RWPE1 (cell line): Measurements from ENCODE around the gene ZNF615.
"Not testable (repeated sequence)": the region's sequence is repeated elsewhere in the genome, so short reads cannot be mapped to it uniquely, and the experiment has no call there.

ENCODE experiments used
- CTCF ChIA-PET: fragments of 350-600 bp; sonication (Branson Sonifier 250); formaldehyde crosslinking; extraction: SDS; loops from one replicate; lab custom pipeline; 2021; lab: Yijun Ruan, JAX
- POLR2A ChIA-PET: fragments of 400-600 bp; formaldehyde crosslinking; extraction: SDS; loops from one replicate; lab custom pipeline; 2020; ENCODE audit warnings: antibody characterized with exemption; ENCODE audit not compliant: low non-redundant PET; lab: Yijun Ruan, JAX
- DNase-seq: peaks from one replicate; pipeline ENCODE4 v3.0.0; 2012; ENCODE audit warnings: low spot score
- H3K27ac ChIP-seq: fragments of 450-650 bp; 2 replicates; pipeline ENCODE4 v1.5.1; 2017
- TF ChIP-seq, protein P1 (sequence below): fragments of 450-650 bp; conservative IDR thresholded peaks from 2 replicates; pipeline ENCODE4 v1.5.1; 2017; ENCODE audit warnings: low read depth, mild to moderate bottlenecking

Gene ZNF615

DNA sequence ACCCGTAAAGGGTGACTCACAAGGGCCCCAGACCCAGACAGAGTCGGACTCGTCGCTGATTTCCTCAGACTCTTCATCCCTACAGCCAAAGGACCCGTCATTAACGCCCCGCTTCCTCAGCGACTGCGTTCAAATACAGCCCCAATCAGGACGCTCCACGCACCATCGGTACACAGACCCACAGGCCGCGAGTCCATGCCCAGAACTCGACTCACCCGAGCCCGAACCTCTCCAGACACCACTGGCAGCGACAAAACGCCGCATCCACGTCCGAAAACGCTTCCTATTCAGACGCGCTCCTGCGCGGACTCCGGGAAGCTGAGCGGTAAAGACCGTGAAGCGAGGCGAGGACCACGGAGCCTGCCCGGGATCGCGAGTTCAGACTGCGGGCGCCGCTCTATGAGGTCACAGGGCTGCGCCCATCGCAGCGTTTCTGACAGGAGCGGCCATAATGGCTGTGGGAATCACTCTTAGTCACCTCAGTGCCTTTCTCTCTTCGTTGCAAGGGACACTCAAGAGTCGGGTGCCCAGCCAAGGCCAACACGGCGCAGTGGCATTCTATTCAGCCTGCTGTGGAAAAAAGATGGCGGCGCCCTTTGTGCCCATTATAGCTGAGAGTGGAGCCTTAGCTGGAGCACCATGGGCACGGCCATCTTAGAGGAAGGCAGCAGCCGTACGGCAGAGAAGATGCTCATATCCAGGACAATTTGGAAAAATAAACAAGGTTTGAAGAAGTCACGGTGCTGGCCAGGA is 20.2 kb upstream of the ZNF615 start, which contains the start of gene ZNF614:
ZNF614 (minus strand) TSS at position 353 of the 753 bp plus-strand sequence. CDS start 2,634 bp downstream, outside the sequence.
- ChIA-PET CTCF (no interaction called here), POLR2A (interaction anchor here (0.6 kb wide), 1 partner anchor 1709 kb away, joined by 6 read pairs; no protein-coding TSS in a partner anchor)
- TF ChIP-seq, protein P1, sequence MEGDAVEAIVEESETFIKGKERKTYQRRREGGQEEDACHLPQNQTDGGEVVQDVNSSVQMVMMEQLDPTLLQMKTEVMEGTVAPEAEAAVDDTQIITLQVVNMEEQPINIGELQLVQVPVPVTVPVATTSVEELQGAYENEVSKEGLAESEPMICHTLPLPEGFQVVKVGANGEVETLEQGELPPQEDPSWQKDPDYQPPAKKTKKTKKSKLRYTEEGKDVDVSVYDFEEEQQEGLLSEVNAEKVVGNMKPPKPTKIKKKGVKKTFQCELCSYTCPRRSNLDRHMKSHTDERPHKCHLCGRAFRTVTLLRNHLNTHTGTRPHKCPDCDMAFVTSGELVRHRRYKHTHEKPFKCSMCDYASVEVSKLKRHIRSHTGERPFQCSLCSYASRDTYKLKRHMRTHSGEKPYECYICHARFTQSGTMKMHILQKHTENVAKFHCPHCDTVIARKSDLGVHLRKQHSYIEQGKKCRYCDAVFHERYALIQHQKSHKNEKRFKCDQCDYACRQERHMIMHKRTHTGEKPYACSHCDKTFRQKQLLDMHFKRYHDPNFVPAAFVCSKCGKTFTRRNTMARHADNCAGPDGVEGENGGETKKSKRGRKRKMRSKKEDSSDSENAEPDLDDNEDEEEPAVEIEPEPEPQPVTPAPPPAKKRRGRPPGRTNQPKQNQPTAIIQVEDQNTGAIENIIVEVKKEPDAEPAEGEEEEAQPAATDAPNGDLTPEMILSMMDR, result no peak
- DNase-seq, result peak; percentile 82
- H3K27ac ChIP-seq, result peak within 1 kb of the TSS; percentile 89

DNA sequence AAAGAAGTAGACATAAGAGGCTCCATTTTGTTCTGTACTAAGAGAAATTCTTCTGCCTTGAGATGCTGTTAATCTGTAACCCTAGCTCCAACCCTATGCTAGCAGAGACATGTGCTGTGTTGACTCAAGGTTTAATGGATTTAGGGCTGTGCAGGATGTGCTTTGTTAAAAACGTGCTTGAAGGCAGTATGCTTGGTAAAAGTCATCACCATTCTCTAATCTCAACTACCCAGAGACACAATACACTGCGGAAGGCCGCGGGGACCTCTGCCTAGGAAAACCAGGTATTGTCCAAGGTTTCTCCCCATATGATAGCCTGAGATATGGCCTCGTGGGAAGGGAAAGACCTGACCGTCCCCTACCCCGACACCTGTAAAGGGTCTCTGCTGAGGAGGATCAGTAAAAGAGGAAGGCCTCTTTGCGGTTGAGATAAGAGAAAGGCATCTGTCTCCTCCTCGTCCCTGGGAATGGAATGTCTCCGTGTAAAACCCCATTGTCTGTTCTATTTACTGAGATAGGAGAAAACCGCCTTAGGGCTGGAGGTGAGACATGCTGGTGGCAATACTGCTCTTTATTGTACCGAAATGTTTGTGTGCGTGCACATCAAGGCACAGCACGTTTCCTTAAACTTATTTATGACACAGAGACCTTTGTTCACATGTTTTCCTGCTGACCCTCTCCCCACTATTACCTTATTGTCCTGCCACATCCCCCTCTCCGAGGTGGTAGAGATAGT is 18.4 kb upstream of the ZNF615 start:
- POLR2A ChIA-PET, result interaction anchor here (0.5 kb wide), 1 partner anchor 626 kb away, joined by 3 read pairs; no protein-coding TSS in a partner anchor
- CTCF ChIA-PET, DNase-seq, H3K27ac ChIP-seq: not testable (repeated sequence)

DNA sequence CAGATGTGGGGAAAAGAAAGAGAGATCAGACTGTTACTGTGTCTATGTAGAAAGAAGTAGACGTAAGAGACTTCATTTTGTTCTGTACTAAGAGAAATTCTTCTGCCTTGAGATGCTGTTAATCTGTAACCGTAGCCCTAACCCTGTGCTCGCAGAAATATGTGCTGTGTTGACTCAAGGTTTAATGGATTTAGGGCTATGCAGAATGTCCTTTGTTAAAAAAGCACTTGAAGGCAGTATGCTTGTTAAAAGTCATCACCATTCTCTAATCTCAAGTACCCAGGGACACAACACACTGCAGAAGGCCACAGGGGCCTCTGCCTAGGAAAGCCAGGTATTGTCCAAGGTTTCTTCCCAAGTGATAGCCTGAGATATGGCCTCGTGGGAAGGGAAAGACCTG is 16.5 kb upstream of the ZNF615 start:
- CTCF ChIA-PET, DNase-seq: not testable (repeated sequence)

DNA sequence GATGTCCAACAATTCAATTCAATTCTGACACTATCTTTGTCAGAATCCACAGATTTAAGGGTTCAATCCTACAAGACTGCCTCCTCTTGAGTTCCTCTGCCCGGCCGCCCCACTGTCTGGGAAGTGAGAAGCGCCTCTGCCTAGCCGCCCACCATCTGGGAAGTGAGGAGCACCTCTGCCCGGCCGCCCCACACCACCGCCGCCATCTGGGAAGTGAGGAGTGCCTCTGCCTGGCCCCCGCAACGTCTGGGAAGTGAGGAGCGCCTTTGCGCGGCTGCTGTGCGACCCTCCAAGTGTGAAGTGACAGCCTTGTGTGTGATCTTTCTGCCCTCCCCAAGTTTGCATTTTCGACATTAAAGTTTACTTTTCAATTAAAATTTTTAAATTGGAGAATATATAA is 14.2 kb upstream of the ZNF615 start:
- POLR2A ChIA-PET, result no interaction called here
- no peak overlapping the region for H3K27ac ChIP-seq
- DNase-seq, result no peak
- TF ChIP-seq, protein P1, result no peak
- CTCF ChIA-PET, result no interaction called here

More for the DNA sequence above, 16.5 kb upstream of the ZNF615 start:
- H3K27ac ChIP-seq, POLR2A ChIA-PET: not testable (repeated sequence)

DNA sequence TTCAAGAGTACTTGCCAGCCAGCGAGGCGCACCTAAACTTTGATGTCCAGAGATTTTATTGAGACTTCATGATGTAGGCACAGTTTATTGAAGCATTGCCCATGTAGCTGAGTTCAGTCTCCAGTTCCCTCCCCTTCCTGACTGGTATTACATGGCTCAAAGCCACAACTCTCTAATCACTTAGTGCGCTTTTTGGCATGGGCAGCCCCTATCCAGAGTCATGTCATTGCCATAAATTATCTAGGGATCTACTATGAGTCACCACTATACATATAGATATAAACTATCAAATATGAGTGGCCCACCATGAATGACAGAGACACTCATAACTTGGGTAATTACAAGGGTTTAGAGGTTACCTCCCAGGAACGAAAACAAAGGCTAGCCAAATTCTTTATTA is 12.5 kb upstream of the ZNF615 start:
- ChIA-PET POLR2A (no interaction called here), CTCF (no interaction called here)
- H3K27ac ChIP-seq, result no peak overlapping the region
- TF ChIP-seq, protein P1, result no peak
- DNase-seq, result no peak

DNA sequence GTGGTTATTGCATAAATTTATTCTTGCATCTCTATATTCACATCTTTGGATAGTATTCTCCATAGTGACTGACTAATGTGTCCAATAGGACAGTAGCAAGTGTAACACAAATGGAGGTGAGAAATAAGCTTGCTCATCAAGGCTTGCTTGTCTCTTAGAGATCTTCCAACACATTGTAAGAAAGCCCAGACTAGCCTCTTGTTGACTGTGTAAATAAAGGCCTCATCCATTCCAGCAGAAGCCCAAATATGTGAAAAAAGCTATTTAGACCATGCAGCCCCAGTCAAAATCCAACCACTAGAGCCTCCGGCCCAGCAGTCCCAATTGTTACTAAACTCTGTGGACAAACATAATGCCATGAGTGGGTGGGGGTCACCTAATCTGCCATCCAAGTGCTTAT is 2.7 kb upstream of the ZNF615 start:
- CTCF ChIA-PET, result no interaction called here
- no peak for DNase-seq
- TF ChIP-seq, protein P1, result no peak
- H3K27ac ChIP-seq, result no peak overlapping the region
- POLR2A ChIA-PET, result no interaction called here

DNA sequence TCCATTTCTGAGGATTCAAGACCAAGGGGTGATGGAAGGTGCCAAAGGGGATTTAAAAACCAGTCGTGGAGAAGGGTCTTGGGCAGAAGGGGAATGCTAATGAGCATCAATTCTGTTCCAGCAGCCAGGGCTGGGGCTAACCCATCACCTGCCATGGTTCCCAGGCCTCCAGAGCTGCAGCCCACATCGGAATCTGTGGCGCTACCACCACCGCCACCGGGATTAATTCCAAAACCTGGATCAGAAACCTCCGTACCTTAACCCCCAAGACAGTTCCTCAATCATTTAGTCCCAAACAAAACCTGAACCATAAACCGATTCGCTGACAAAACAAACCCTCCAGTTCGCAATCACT is 583 bp downstream of the ZNF615 start:
- peak; percentile 12 for DNase-seq
- CTCF ChIA-PET, result no interaction called here
- POLR2A ChIA-PET, result no interaction called here
- peak overlapping the region; percentile 62 for H3K27ac ChIP-seq
- TF ChIP-seq, protein P1, result no peak
